GM12872 (cell line): ENCODE data around the gene HSPA9.

Experiments
- TF ChIP-seq, protein P1 (sequence below): IDR thresholded peaks from 3 replicates; pipeline ENCODE4 v1.5.1; 2011; ENCODE audit warnings: low read depth, mild to moderate bottlenecking, low read length, moderate library complexity; ENCODE audit not compliant: insufficient read depth

HSPA9 gene

GRCh38 chr5:138542956-138543729 lies 32.1 kb downstream of the HSPA9 start, which contains the start of gene ETF1:
ETF1 (minus strand) TSS chr5:138543236; CDS start chr5:138542918, 318 bp downstream.
- TF ChIP-seq, protein P1, sequence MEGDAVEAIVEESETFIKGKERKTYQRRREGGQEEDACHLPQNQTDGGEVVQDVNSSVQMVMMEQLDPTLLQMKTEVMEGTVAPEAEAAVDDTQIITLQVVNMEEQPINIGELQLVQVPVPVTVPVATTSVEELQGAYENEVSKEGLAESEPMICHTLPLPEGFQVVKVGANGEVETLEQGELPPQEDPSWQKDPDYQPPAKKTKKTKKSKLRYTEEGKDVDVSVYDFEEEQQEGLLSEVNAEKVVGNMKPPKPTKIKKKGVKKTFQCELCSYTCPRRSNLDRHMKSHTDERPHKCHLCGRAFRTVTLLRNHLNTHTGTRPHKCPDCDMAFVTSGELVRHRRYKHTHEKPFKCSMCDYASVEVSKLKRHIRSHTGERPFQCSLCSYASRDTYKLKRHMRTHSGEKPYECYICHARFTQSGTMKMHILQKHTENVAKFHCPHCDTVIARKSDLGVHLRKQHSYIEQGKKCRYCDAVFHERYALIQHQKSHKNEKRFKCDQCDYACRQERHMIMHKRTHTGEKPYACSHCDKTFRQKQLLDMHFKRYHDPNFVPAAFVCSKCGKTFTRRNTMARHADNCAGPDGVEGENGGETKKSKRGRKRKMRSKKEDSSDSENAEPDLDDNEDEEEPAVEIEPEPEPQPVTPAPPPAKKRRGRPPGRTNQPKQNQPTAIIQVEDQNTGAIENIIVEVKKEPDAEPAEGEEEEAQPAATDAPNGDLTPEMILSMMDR = no peak

- TF ChIP-seq, protein P1 = peak; percentile 11; the same call in 1 of the 3 replicates
These were observed 32.8 kb downstream of the HSPA9 start for GRCh38 chr5:138542180-138542955.

GRCh38 chr5:138541511-138542179 lies 33.6 kb downstream of the HSPA9 start:
- TF ChIP-seq, protein P1 = no peak

DNA sequence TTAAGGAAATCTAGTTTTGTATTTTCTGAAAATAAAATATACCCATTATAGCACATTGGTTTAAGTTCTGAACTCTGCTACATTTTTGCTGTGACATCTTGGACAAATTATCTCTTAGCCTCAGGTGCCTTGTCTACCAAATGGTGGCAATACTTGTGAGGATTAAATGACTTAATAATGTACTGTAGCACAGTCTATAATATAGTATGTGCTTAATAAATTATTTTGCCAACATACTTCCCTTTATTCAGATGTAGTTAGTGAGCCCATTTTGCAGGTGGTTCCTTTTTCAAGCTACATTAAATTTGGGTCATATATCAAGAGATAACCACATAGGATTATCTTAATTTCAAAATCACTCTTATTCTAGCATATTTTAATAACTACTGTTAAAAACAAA lies 35.4 kb downstream of the HSPA9 start:
- TF ChIP-seq, protein P1 = no peak

- TF ChIP-seq, protein P1 = no peak
These were observed 36.1 kb downstream of the HSPA9 start for GRCh38 chr5:138538943-138539627.

DNA sequence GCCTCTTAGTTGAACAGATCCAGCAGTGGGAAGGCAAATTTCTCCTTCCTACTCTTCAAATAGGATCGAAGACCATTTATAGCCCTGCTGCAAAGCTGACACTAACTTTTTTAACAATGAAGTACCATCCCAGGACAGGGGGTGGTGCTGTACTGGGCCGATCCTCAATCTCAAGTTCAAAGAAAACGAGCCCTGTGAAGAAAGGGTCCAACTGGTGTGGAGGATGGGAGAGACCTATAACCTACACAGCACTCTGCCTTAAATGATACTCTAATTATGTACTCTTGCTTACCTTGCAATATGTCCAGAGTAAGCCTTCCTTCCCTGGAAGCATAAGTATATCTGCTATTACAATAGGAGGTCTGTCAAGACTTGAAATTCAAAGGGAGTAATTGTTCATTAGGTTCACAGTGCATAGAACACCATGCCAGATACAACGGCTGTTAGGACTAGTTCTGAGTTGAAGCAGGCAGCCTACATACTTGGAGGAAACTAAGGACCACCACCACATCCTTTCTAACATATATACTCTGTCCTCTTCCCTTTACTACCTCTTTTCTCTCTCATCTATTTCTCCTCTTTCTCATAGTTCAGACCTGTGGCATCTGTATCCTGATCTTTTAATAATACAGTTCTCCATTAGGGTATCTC lies 38.4 kb downstream of the HSPA9 start:
- TF ChIP-seq, protein P1 = peak; percentile 36; the same call in 2 of the 3 replicates
